ENCODE data around the gene FYCO1. TPM values are rescaled to one million over a fixed set of nuclear protein-coding genes. Genes with fewer than 3 reads are reported as not detected.

Gene FYCO1
- total and polyA plus RNA-seq, 2 experiments from 2014 or later = 7.5 to 23.0 TPM

DNA sequence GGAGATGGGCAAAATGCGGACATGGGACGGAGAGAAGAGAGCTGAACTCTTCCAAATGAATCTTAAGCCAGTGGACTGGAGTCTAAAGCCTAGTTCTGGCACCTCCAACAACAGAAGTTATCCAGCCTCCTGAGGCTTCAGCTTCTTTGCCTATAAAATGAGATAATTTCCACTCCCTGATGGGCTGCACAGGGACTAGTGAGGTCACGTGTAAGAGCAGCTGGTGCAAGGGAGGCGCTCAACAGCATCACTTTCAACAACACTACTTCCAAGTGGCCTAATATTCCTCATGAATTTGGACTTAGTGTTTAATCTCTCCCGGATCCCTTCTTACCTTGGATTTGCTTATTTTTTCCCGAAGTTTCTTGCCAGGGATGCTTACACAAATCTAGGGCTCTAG is 43.7 kb downstream of the FYCO1 start:
- Histone ChIP-seq H3K27me3 (no peaks in the 10 kb centered on the region), H3K4me2 (no peak overlapping the region), H3K36me3 (replicated peaks; ENCODE audit: insufficient read depth, low read depth) (no peaks in the 10 kb centered on the region), H4K20me1 (ENCODE audit: insufficient read depth, poor library complexity, severe bottlenecking) (no peaks in the 10 kb centered on the region), H3K9me2 (replicated peaks; ENCODE audit: insufficient read depth) (no peaks in the 10 kb centered on the region), H2AFZ (no peak overlapping the region), H3K79me2 (no peaks in the 10 kb centered on the region), H3K4me3 (no peak overlapping the region), H3K27ac (no peak overlapping the region), H3K4me1 (ENCODE audit: insufficient read depth) (peaks cover 7% of the 10 kb centered on the region), H3K9me3 (ENCODE audit: low read depth) (no peaks in the 10 kb centered on the region)
- DNase-seq (ENCODE audit: low spot score) = no peak
- TF ChIP-seq EZH2 (IDR thresholded peaks at IDR 0.05; ENCODE audit: borderline replicate concordance) (no peak), EZH2phosphoT487 (IDR thresholded peaks at IDR 0.05; ENCODE audit: low read depth, severe bottlenecking, unreplicated experiment) (no peak)
- TF ChIP-seq, protein P1, sequence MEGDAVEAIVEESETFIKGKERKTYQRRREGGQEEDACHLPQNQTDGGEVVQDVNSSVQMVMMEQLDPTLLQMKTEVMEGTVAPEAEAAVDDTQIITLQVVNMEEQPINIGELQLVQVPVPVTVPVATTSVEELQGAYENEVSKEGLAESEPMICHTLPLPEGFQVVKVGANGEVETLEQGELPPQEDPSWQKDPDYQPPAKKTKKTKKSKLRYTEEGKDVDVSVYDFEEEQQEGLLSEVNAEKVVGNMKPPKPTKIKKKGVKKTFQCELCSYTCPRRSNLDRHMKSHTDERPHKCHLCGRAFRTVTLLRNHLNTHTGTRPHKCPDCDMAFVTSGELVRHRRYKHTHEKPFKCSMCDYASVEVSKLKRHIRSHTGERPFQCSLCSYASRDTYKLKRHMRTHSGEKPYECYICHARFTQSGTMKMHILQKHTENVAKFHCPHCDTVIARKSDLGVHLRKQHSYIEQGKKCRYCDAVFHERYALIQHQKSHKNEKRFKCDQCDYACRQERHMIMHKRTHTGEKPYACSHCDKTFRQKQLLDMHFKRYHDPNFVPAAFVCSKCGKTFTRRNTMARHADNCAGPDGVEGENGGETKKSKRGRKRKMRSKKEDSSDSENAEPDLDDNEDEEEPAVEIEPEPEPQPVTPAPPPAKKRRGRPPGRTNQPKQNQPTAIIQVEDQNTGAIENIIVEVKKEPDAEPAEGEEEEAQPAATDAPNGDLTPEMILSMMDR (IDR thresholded peaks at IDR 0.05; ENCODE audit: poor library complexity) = no peak
- 87% methylated on average over 6 of the region's 6 CpGs for WGBS (ENCODE audit: low lambda C conversion rate, missing lambda C conversion rate)

DNA sequence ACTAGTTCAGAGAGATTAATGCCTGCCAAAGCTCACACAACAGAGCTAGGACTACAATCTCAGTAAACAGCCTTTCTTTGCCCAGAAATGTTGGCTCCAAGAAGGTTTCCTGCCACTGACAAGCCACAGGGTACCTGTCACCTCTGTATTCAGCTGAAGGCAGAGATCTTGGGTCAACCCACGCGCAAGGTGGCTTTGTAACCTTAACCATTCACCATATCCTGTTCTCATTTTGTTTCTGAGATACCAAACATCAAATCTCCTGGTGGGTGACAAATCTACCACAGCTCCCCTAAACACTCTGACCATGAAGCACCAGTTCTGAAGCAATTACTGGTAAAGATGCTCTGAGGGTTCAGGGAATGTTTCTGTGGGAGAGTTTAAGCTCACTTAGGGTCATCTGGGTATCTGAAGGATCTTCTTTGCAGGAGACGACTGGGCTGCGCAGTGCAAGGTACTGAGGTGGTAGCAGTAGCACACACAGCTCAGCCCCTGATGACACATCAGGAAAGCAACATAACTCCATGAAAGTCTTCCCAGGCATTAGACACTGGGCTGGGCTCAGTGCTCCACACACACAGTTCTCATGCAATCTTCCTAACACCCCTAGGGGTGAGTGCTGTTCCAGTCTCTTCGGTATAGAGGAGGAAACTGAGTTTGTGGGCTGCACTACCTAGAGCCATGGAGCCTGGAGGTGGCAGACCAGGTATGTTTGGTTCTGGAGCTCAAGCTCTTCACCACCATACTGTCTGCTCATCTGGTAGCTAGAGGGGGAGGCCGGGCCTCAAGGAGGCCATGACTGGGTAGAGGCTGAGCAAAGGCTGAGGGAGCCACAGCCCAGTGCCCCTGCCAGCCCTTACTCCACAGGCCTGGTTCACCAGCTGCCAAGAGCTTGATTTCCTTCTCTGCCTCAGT is 44.7 kb downstream of the FYCO1 start:
- Histone ChIP-seq H3K27ac (no peak overlapping the region), H3K9me2 (replicated peaks; ENCODE audit: insufficient read depth) (no peaks in the 10 kb centered on the region), H3K4me3 (no peak overlapping the region), H3K9me3 (ENCODE audit: low read depth) (no peaks in the 10 kb centered on the region), H3K36me3 (replicated peaks; ENCODE audit: insufficient read depth, low read depth) (peaks cover 3% of the 10 kb centered on the region), H2AFZ (no peak overlapping the region), H3K27me3 (no peaks in the 10 kb centered on the region), H3K4me2 (no peak overlapping the region), H3K4me1 (ENCODE audit: insufficient read depth) (peaks cover 7% of the 10 kb centered on the region), H4K20me1 (ENCODE audit: insufficient read depth, poor library complexity, severe bottlenecking) (no peaks in the 10 kb centered on the region), H3K79me2 (no peaks in the 10 kb centered on the region)
- TF ChIP-seq EZH2 (IDR thresholded peaks at IDR 0.05; ENCODE audit: borderline replicate concordance) (no peak), EZH2phosphoT487 (IDR thresholded peaks at IDR 0.05; ENCODE audit: low read depth, severe bottlenecking, unreplicated experiment) (no peak)
- TF ChIP-seq, protein P1 (IDR thresholded peaks at IDR 0.05; ENCODE audit: poor library complexity) = no peak
- DNase-seq (ENCODE audit: low spot score) = no peak
- 98% methylated on average over 6 of the region's 6 CpGs for WGBS (ENCODE audit: low lambda C conversion rate, missing lambda C conversion rate)

- H4K20me1 ChIP-seq (ENCODE audit: insufficient read depth, poor library complexity, severe bottlenecking) = no peaks in the 10 kb centered on the region
- DNase-seq (ENCODE audit: low spot score) = no peak
- H3K27me3 ChIP-seq = no peaks in the 10 kb centered on the region
- no peaks in the 10 kb centered on the region for H3K9me3 ChIP-seq (ENCODE audit: low read depth)
- no peak overlapping the region for H3K4me2 ChIP-seq
- 93% methylated on average over 2 of the region's 2 CpGs for WGBS (ENCODE audit: low lambda C conversion rate, missing lambda C conversion rate)
- H3K79me2 ChIP-seq = no peaks in the 10 kb centered on the region
- no peak overlapping the region for H3K27ac ChIP-seq
- peaks cover 7% of the 10 kb centered on the region for H3K4me1 ChIP-seq (ENCODE audit: insufficient read depth)
- peaks cover 3% of the 10 kb centered on the region for H3K36me3 ChIP-seq (replicated peaks; ENCODE audit: insufficient read depth, low read depth)
- no peaks in the 10 kb centered on the region for H3K9me2 ChIP-seq (replicated peaks; ENCODE audit: insufficient read depth)
- no peak overlapping the region for H3K4me3 ChIP-seq
- H2AFZ ChIP-seq = no peak overlapping the region
- TF ChIP-seq, protein P1 (IDR thresholded peaks at IDR 0.05; ENCODE audit: poor library complexity) = no peak
- TF ChIP-seq EZH2phosphoT487 (IDR thresholded peaks at IDR 0.05; ENCODE audit: low read depth, severe bottlenecking, unreplicated experiment) (no peak), EZH2 (IDR thresholded peaks at IDR 0.05; ENCODE audit: borderline replicate concordance) (no peak)
These were observed 45.5 kb downstream of the FYCO1 start for GRCh38 chr3:45950131-45950530.

Measured in hepatocyte (in vitro differentiated cells).